DMS153 treated with DMSO at 0.1 percent for 48 hours (cell line): ENCODE data around the gene ZC3H18.
A peak's percentile ranks its signal among the peaks of the same experiment; 100 is the strongest.

Experiments used
- DNase-seq: peaks from one replicate; lab custom pipeline; 2025; ENCODE audit not compliant: unreplicated experiment; lab: John Stamatoyannopoulos, UW

Gene ZC3H18

DNA sequence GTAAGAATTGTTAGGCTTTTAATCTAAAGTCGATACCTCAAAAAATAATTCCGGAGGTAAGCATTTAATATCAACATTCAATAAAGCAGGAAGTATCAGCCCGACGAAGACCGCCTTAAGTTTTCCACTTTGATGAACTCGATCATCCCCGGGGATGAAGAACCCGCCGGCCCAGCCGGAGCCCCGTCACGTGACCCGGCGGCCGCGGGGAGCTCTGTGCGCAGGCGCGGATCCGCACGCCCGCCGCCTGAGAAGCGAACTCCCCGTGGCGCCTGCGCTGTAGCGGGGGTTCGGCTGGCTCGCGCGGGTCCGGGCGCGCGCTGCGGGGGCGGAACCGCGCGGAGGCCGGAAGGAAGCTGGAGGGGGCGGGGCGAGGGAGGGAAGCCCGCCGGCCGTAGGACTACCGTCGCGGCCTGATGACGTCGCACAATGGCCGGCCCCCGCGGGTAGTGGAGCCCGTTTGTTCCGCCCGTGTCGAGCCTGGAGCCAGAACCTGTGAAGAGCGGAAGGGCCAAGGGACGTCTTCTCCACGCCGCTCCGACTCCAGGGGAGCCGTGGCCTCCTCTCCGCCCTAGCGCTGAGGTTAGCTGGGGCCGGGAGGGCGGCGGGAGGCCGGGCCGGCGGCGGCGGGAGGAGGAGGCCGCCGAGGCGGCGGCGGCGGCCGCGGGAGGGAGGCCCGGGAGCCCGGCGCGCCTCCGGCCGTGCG lies at the start of gene ZC3H18:
Gene ZC3H18, plus strand, starts transcription at position 419 of the 706 bp plus-strand sequence. CDS start 6,721 bp downstream, outside the sequence.
- DNase-seq = peak; percentile 92

DNA sequence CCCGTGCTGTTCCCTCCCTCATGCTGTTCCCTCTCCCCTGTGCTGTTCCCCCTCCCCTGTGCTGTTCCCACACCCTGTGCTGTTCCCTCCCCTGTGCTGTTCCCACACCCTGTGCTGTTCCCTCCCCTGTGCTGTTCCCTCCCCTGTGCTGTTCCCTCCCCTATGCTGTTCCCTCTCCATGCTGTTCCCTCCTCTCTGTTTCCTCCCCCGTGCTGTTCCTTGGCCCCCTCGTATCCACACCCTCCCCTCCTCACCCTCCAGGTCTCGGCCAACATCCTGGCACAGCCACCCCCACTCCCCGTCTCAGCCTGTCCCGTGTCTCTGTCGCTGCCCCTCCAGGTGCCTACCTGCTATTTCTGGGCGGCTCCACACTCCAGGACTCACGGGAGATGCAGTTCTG lies 48.5 kb upstream of the ZC3H18 start:
- no peak for DNase-seq

DNA sequence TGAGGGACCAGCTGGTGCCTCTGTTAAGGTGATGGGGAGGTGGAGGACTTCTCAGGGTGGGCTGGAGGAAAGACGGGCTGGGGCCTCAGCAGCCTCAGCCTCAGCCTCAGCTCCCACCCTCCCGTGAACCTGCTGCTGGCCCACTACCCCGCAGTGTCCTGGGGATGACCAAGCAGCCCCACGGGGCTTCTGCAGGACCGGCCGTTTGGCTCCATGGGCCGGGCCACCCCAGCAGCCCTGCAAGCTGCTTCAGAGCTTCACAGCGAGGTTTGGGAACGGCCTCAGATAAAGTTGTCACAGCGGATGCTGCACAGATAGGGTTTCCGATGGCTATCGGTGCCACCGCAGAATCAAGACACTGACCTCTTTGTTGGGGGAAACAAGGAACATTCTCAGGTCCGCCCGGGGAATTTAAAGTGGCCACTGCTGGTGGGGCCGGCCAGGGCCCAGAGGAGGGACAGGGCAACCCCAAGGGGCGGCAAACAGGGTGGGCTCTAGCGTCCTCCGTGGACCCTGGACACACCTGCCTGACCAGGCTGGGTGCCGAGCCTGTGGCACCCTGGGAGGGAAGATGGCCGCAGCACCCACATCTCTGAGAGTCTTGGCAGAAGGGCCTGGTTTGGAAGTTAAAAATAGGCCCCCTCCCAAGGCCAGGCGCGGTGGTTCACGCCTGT lies 47.8 kb upstream of the ZC3H18 start:
- no peak for DNase-seq

DNA sequence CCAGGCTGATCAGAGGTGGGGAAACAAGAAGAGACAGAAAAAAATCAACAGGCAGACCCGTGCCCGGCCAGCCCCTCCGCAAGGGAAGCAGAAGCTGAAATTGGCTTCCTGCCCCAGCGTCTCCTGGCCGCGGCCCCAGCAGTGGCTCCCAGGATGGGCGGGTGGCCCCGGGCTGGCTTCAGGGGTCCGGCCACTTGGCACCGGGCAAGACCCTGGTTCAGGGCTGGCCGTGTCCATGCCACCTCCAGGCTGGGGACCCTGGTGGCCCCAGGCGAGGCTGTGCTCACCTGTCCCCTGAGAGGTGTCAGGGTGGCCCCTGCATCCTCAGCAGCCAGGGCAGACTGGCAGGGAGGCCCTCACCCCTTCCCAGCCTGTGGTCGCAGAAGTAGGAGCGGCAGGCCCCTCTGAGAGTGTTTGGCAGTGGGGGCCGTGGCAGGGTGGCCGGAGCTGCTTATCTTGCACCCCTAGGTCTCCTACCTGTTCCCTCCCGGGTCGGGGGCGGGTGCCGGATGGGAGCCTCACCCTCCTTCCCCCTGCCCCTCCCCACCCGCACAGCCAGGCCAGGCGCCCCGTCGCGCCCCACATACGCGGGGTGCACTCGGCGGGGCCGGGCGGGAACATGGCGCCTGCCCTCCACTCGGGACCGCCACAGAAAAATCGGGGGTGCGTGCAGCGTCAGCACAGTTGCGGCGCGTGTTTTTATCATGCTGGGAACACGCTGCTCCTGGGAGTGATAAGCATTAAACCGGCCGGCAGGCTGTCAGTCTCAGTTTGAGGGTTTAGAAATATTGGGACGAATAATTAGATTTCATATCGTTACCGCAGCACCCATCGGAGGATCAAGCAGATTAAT lies 46.7 kb upstream of the ZC3H18 start:
- no peak for DNase-seq

DNA sequence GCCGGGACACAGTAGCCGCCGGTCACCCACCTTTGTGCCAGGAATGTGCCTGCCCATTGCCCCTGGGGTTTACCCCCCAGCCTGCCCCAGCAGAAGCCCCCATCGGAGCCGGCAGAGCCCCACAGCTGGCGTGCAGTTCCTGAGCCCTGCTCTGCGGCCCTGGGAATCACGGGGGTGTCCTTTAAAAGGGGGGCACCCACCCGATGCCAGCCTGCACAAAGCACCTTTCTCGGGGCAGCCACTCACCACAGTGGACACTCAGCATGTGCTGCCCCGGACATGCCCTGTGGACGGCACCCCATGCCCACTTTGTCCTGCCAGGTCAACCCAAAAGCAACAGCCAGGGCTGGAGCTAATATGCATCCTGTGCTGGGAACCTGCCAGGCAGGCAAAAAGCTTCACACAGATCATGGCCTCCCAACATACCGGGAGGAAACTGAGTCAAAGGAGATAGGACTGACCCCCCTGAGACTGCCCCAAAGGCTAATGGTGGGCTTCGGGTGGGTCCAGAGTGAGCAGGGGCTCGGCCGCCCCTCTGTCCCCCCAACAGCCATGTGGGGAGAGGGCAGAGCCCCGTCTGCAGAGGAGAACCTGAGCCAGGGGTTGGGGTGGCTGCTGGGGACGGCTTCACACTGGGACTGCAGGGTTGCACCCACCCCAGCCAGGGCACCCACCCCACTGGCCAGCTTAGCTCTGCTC lies 45.8 kb upstream of the ZC3H18 start:
- DNase-seq = no peak

DNA sequence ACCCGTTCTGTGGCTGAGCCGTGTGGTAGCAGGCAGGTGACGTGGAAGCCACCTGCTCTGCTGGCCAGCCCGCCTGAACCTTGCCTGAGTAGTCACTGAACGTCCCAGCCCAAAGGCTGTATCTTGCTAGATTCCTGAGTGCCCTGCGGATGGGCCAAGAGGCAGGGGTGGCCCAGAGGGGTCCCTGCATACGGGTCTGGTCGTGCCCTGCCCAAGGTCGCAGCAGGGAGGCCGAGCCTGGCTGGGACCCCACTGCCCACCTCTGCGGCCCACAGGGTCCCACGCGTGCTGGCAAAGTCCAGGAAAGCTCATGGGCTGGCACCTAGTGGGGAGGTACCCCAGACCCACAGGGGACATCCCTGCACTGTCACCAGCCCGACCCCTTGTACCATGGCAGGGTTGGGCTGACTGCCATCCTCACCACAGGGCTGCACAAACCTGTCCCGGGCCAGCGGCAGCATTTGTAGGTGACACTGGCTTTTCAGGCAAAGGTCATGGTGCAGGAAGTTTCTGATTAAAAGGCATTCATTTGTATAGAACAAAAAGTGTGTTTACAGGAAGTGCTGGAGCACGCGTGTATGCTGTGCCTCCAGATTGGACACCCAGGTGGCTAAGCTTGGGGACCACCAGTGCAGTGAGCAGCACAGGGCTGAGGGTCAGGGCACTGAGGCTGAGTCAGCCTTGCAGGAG lies 45.1 kb upstream of the ZC3H18 start:
- no peak for DNase-seq

DNA sequence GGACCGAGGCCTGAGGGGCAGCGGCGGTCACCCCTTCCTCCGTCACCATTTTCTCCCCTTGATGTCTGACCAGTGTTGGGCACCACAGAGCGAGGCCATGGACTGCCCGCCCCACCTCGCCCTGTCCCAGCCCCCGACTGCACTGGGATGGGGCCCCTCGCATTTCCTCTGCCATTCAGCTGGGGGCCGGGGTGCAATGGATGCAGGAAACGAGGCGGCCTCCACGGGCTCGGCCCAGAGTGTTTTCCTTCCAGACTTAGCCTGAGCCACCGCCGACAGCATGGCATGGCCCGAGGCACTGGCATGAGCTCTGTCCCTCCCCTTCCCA lies 44.6 kb upstream of the ZC3H18 start:
- no peak for DNase-seq

DNA sequence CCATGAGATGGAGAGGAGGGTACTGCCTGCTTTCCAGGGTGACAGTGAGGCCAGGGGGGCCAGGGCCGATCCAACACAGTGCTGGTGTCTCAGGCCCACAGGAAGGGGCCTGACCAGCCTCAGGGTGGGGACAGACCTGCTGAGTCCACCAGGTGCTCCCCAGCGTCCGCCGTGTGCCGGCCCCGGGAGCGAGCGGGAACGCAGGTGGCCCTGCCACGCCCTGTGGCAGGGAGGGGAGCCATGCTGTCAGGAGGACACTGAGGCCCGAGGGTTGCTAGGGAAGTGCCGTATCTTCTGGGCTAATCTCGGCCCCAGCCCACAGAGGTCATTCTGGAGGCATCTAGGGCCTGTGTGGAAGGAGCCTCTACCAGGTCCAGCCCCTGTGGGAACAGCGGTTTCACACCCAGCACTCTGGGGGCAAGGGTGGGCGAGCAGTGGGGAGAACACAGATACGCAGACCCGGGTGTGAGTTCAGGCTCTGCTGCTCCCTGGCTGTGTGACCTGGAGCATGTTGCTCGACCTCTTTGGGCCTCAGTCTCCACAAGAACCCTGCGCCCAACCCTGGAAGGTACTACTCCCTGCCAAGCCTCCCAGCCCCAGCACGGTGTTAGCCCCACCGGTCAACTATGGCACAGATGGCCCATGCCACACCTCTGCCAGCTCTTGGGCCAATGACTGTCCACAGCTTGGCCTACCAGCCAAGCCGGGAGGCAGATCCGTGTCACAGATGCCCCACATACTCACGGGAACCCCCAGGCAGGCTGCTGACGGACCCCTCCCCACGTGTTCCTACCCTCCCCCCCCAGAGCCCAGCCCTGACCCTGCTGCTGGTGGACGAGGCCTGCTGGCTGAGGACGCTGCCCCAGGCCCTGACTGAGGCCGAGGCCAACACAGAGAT lies 43.9 kb upstream of the ZC3H18 start:
- no peak for DNase-seq

DNA sequence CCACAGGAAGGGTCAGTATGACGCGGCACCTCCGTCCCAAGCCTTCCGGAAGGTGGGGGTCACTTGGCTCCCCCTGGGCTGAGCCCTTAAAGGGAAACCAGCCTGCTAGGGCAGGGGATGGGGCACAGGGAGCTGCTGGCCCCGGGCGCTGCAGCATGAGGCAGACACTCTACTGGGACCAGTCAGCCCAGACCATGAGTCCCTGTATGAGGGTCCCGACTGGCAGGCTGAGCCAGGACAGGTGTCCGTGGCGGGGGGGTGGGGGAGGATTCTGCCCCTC lies 43.4 kb upstream of the ZC3H18 start:
- no peak for DNase-seq

DNA sequence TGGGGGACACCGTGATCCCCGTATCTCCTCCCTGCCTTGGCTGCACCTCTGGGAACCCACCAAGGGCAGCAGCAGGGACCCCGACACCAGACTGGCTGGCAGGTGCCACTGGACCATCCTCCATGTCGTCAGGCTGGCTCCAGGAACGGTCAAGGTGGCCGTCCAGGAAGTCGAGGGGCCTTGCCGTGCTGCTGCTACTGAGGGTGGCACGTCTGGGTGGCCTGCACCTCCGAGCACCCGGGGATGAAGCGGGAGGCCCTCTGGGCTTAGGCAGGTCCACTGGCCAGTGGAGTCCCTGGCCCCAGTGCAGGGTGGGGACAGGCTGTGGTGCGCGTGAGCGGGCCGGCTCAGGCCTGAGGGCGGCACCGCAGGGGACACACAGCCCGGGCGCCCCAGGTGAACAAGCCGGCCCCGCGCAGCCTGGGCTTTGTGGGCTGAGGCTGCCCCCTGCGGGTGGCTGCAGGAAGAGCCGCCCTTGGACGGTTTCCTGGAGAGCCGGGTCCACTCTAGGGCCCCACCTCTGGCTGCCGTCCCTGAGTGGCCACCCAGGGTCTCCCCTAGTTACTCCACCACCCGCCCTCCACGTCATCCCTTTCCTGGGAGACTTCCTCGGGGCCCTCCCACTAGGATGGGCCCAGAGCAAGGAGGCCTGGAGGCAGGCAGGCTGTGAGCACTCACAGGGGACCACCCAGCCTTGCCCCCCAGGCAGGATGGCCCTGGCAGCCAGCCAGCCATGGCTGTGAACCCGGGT lies 42.8 kb upstream of the ZC3H18 start:
- DNase-seq = no peak

DNA sequence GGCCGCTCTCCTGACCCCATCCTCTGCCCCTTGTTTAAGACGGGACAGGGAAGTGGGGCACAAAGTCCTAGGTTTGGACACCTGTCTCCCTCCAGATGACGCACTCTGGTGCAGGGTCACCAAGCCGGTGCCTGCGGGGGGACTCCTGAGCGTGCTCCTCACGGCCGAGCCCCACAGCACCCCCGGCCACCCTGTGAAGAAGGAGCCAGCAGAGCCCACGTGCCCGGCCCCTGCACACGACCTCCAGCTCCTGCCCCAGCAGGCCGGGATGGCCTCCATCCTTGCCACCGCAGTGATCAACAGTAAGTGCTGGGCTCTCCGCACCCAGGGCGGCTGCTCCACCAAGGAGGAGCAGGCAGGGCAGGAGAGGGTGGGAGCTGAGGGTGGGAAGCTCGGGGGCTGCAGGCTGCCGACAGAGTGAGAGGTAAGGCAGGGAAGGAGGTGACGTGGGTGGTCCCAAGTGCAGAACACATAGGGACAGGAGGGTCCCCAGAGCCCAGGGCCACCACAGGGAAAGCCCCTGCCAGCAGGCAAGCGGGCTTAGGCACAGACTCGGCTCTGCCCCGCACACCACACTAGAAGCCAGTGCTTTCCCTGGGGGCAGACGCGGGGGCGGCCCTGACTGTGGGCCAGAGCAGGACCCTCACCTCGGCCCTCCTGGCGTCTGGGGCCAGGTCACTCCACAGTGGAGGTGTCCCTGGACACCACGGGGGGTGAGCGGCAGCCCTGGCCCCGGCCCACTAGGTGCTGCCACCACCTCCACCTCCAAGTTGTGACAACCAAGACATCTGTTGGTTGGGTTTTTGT lies 42.1 kb upstream of the ZC3H18 start:
- DNase-seq = no peak

DNA sequence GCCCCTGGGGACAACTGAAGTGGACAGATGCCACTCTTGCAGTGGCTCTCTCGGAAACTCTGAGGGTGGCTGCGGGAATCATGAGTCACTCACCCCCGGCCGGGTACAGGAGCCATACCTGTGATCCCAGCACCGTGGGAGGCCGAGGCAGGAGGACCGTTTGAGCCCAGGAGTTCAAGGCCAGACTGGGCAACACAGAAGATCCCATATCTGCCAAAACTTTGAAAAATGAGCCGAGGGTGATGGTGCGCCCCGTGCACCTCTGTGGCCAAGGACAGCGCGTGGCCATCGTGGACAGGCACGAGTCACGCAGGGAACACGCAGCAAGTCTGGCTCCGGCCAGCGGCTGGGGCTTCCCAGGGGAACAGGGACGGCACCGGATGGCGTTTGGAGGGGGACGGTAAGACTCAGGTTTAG lies 41.3 kb upstream of the ZC3H18 start:
- no peak for DNase-seq

DNA sequence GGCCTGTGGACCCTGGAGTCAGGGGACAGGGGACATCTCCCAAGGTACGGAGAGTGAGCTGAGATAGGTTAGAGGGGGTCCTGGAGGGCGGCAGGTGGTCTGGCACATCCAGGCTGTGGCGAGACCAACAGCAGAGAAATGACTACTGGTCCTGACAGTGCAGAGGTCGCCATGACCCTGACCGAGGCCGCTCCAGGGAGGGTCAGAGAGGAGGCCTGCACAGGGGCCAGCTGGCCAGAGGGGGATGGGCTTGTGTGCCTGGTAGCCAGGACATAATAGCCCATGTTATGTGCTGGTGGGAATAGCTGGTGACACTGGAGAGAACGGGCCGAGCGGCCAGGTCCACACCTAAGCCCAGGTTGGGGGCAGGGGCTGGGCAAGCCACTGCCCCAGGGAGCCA lies 40.6 kb upstream of the ZC3H18 start:
- no peak for DNase-seq

DNA sequence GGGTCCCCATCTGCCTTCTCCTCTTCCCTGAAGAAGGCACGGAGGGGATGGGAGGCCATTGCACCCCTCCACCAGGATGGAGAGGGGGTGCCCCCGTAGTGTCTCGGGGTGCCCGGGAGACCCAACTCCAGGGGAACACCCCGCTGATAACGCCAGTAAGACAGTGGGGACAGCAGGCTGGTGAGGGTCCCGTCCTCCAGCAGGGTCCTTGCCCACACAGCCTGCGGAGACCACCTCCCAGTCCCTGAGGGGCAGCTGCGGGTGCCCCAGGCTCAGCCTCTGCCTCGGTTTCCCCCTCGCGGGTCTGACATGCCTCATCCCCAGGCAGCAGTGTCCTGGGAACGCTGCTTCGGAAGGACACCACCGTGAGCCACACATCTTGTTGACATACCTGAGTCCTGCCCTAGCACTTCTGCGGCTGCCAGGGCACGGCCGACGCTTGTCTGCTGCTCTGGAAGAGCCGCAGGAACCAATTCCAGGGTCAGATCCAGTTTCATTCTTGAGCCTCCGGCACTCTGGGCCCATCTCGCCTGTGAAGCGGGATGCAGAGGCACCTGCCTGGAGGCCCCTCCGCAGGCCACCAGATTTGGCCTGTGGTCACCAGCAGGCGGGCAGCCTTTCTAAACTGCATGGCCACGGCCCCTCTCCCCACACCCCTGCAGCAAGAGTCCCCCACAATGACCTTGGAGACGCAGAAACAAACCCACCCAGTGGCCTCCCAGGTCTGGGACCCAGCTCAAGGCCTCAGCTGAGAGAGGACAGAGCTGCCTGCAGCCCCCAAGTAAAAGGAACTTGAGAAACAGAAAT lies 39.9 kb upstream of the ZC3H18 start:
- DNase-seq = no peak

DNA sequence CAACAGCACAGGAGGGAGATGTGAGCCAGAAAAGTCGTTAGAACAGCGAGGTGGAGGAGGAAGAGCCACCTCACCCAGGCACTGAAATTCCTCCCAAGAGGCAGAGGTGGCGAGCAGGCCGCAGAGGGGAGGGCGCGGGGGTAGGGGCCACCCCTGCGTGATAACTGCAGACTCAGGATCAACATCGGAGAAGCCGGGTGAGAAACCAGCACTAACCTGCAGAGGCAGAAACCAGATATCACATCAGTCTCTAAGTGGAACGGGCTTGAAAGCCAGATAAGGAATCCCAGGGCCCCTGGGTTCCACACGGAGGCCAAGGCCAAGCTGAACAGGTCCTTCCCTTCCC lies 39.4 kb upstream of the ZC3H18 start:
- DNase-seq = no peak

DNA sequence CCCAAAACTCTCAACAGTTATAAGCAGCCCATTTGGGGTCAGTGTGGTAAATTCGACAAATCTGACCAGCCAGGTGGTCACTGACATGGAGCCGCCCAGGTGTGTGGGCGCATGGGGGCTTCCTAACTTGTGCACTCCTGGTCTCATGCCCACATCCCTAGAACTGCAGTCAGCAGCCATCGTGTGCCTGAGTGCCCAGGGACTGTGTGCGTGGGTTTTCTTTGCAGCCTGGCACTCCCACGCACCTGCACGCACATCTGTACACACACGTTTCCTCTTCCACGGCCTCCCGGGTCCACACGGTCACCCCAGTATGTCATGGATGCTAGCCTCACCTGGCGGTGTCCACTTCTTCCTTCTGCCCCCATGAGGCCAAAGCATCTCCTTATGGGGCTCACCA lies 38.9 kb upstream of the ZC3H18 start:
- DNase-seq = no peak

DNA sequence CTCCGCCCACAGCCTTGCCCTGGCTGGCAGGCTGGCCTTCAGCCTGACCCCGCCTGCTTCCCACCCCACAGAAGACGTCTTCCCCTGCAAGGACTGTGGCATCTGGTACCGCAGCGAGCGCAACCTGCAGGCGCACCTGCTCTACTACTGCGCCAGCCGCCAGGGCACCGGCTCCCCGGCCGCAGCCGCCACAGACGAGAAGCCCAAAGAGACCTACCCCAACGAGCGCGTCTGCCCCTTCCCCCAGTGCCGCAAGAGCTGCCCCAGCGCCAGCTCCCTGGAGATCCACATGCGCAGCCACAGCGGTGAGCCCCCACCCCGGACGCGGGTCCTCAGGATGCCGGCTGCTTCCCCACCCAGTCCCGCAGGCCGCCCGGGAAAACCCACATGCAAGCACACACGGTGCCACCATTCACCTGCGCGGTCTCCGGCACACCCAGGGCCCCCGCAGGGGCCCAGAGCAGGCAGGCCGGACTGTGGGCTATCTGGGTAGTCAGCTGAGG lies 38.2 kb upstream of the ZC3H18 start:
- no peak for DNase-seq
